Activated CD8-positive, alpha-beta memory T cell treated with anti-CD3 and anti-CD28 coated beads, Interleukin-2, amount 50 U/mL, for 4 hours (primary cell): ENCODE measurements around the gene TTC34.
"Not testable (repeated sequence)": the region's sequence is repeated elsewhere in the genome, so short reads cannot be mapped to it uniquely, and the experiment has no call there.

Source experiments
- DNase-seq: peaks from one replicate; pipeline ENCODE4 v3.0.0-alpha.2; 2020

The TTC34 gene

DNA sequence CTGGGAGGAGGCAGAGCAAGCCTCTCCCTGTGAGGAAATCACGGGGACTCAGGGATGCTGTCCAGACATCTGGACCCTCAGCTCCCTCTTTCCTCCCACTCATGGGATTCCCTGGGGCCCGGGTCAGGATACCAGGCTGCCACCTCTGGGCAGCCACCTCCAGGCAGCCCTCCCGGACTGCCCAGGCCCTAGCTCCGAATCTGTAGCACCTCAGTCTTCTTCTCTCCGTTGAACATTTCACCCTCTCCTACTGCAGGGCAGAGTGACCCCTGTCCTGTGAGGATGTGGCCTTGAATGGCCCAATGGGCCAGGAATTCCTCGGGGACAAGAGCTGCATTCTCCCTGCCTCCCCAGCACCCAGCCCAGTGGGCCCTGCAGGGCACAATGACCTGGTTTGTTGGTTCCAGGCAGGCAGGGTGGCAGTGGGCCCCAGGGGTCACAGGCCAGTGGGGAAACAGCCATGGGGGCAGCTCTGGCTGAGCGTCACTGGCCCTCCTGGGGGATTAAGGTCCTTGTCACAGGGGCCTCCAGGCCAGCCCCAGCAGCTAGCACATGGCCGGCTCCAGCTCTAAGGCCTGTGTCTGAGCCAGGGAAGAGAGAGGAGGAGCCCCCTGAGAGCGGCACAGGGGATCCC lies 9.5 kb upstream of the TTC34 start:
- no peak for DNase-seq

GRCh38 chr1:2810281-2810680 lies 8.8 kb upstream of the TTC34 start:
- no peak for DNase-seq

GRCh38 chr1:2809656-2810055 lies 8.2 kb upstream of the TTC34 start:
- DNase-seq = no peak

GRCh38 chr1:2808831-2809605 lies 7.5 kb upstream of the TTC34 start:
- no peak for DNase-seq

GRCh38 chr1:2808386-2808705 lies 6.9 kb upstream of the TTC34 start:
- DNase-seq = no peak

DNA sequence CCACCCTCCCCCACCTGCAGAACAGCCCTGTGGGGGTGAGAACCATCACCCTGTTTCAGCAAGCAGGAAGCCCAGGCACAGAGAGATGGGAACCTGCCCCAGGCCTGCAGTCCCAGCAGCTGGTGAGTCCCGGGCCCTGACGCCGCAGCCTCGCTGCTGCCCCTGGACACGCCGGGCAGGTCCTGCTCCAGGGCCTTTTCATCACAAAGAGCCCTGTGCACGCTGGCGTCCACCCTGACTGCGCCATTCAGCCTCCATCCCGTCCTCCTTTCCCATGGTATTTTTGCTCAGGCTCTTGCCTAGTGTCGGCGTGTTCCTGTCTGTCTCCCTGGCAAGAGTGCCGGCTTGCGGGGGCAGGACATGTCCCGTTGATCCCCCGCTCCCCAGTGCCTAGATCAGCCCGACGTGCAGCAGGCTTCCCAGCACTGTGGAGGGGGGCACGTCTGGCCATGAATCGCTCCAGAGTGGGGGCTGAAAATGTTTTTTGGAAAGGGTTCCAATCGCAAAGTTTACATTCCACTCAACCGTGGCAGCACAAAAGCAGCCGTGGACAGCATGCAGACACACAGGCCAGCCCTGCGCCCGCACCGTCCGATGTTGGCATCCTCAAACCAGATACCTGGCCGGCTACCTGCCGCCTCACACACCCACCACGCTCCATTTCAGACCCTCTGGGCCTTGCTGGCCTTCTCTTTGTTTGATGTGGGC lies 6.3 kb upstream of the TTC34 start:
- DNase-seq = no peak

DNA sequence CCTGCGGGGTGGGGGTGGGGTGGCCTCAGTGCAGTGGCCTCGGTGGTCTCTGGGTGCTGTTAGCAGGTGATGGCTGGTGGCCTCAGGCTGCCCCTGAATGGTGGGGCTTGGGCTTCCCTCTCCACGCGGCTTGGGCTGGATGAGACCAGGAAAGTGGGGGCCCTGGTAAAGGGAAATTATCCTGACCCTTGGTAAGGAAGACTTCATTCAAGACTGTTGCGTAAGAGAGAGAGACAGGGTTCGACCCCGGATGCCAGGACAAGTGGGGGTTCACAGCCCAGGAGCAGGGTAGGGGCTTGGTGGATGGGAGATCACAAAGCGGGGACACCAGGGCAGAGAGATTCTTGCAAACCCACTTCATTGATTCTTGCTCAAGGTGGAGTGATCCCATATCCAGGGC lies 5.5 kb upstream of the TTC34 start:
- no peak for DNase-seq

- DNase-seq = no peak
These were observed 5.1 kb upstream of the TTC34 start for GRCh38 chr1:2806591-2806990.

GRCh38 chr1:2805801-2806430 lies 4.4 kb upstream of the TTC34 start:
- DNase-seq = no peak

GRCh38 chr1:2804628-2805351 lies 3.3 kb upstream of the TTC34 start:
- no peak for DNase-seq

DNA sequence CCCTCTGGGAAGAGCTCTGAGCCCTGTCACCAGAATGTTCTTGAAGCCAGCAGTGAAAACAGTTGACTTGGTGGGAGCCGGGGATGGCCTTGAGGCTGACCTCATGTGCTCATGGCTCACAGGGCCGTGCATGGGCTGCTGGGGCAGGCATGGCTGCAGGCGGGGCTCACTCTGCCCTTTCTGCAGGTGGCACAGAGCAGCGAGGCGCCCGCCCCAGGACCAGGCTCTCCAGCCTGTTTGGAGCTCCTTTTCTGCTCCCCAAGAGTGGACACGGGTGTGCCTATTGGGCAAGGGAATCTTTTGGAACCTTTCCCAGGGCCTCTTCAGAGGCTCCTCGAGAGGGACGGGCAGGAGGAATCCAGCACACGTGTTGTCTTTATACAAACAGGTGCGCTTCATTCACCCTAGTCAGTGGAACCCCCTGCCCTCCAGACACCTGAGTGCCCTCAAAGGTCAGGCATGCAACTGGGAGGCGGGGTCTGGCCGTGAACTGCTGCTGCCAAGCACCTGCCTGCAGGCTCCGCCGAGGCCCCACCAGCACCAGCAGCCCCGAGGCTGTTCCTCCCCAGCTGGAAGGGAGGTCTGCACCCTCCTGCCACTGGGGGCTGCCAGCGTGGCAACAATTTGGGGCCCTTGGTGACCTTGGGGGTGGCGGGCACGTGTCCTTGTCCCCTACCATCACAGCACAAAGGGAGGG lies 2.6 kb upstream of the TTC34 start:
- no peak for DNase-seq

- DNase-seq = no peak
These were observed 1.8 kb upstream of the TTC34 start for GRCh38 chr1:2803086-2803930.

- no peak for DNase-seq
These were observed 998 bp upstream of the TTC34 start for GRCh38 chr1:2802421-2802961.

- DNase-seq = peak; percentile 10
These were observed 447 bp downstream of the TTC34 start for GRCh38 chr1:2801046-2801445.

GRCh38 chr1:2800664-2801045 lies 838 bp downstream of the TTC34 start:
- peak; percentile 12 for DNase-seq

DNA sequence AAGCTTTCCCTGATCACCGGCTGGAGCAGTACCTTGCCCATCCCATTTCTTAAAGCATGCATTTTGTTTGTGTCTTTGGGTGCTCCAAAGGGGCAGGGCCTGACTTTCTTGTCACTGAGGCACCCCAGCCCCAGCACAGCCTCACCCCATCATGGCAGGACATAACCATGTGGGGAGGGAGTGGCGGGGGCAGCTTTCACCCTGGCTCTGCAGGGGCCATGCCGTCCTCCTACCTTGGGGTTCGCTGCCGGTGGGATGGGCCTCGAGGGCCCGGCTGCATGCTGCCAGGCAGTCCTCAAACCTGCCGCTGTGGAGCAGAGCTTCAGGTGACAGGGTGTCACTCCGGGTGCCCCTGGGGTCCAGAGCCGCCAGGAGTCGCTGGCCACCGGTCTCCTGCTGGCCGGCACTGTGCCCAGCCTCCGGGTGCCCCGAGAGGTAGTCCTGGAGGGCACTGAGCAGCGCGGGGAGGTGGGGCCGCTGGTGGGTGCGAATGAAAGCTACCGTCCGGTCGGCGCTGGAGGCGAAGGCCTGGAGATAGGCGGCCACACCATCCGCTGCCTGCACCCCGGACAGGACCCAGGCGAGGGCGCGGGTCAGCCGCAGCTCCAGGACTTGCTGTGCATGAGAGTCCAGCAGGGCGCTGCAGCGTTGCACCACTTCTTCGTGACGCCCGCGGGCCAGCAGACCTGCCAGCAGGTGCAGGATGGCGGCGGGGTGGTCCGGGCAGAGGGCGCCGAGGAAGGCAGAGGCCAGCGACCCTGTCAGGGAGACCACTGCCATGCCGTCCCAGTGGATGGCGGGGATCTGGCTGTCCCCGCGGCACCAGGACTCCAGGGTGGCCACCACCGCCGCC lies 1.5 kb downstream of the TTC34 start:
- DNase-seq = peak; percentile 15

GRCh38 chr1:2798958-2799357 lies 2.5 kb downstream of the TTC34 start:
- DNase-seq = not testable (repeated sequence)

DNA sequence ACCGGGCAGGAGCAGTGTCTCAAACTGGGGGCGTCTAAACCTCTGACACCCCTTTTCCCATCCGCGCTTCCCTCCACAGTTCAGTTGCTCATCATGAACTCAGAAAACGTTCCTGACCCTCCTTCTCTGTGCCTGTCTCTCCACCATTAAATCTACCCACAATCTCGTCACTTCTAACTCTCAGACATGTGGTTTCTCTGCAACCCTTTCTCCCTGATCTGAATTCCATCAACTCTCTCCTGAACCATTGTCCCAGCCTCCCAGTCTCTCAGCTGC lies 3.8 kb downstream of the TTC34 start:
- DNase-seq = no peak

GRCh38 chr1:2796890-2797740 lies 4.4 kb downstream of the TTC34 start:
- DNase-seq = peak; percentile 9
